ENCODE data around the gene SLC25A31. TPM values are rescaled to one million over a fixed set of nuclear protein-coding genes. Genes with fewer than 3 reads are reported as not detected.

Gene SLC25A31
- total RNA-seq, 1 donor from 2014 or later: not detected

GRCh38 chr4:127791391-127791790 is 61.2 kb downstream of the SLC25A31 start:
- no peak for TF ChIP-seq CTCF (conservative IDR thresholded peaks at IDR 0.05)

GRCh38 chr4:127793528-127793927 is 63.3 kb downstream of the SLC25A31 start:
- Mint-ChIP-seq H3K27me3 (ENCODE audit: low read depth) (no peaks in the 10 kb centered on the region), H3K4me3 (no peak overlapping the region), H3K9me3 (no peaks in the 10 kb centered on the region), H3K36me3 (ENCODE audit: low read depth) (no peaks in the 10 kb centered on the region), H3K27ac (ENCODE audit: unreplicated experiment) (no peak overlapping the region), H3K4me1 (no peaks in the 10 kb centered on the region)
- no peak for TF ChIP-seq CTCF (conservative IDR thresholded peaks at IDR 0.05)
- DNase-seq (ENCODE audit: low read depth, low spot score): no peak

More at GRCh38 chr4:127791391-127791790, 61.2 kb downstream of the SLC25A31 start:
- no peaks in the 10 kb centered on the region for H3K9me3 Mint-ChIP-seq
- H3K4me1 Mint-ChIP-seq: no peaks in the 10 kb centered on the region
- H3K27ac Mint-ChIP-seq (ENCODE audit: unreplicated experiment): no peak overlapping the region
- H3K4me3 Mint-ChIP-seq: no peak overlapping the region
- H3K36me3 Mint-ChIP-seq (ENCODE audit: low read depth): no peaks in the 10 kb centered on the region
- no peaks in the 10 kb centered on the region for H3K27me3 Mint-ChIP-seq (ENCODE audit: low read depth)
- no peak for DNase-seq (ENCODE audit: low read depth, low spot score)

- Mint-ChIP-seq H3K36me3 (ENCODE audit: low read depth) (no peaks in the 10 kb centered on the region), H3K27me3 (ENCODE audit: low read depth) (no peaks in the 10 kb centered on the region), H3K4me1 (no peaks in the 10 kb centered on the region), H3K4me3 (no peak overlapping the region), H3K27ac (ENCODE audit: unreplicated experiment) (no peak overlapping the region), H3K9me3 (no peaks in the 10 kb centered on the region)
- no peak for DNase-seq (ENCODE audit: low read depth, low spot score)
- TF ChIP-seq CTCF (conservative IDR thresholded peaks at IDR 0.05): no peak
Measured at GRCh38 chr4:127799711-127800110, 69.5 kb downstream of the SLC25A31 start.

GRCh38 chr4:127809173-127809800 is 79.1 kb downstream of the SLC25A31 start:
- Mint-ChIP-seq H3K4me1 (no peaks in the 10 kb centered on the region), H3K36me3 (ENCODE audit: low read depth) (no peaks in the 10 kb centered on the region), H3K27ac (ENCODE audit: unreplicated experiment) (no peak overlapping the region), H3K27me3 (ENCODE audit: low read depth) (no peaks in the 10 kb centered on the region), H3K9me3 (no peaks in the 10 kb centered on the region), H3K4me3 (no peak overlapping the region)
- DNase-seq (ENCODE audit: low read depth, low spot score): no peak
- TF ChIP-seq CTCF (conservative IDR thresholded peaks at IDR 0.05): no peak

GRCh38 chr4:127810551-127810950 is 80.4 kb downstream of the SLC25A31 start:
- Mint-ChIP-seq H3K4me1 (no peaks in the 10 kb centered on the region), H3K36me3 (ENCODE audit: low read depth) (no peaks in the 10 kb centered on the region), H3K27me3 (ENCODE audit: low read depth) (no peaks in the 10 kb centered on the region), H3K4me3 (no peak overlapping the region), H3K9me3 (no peaks in the 10 kb centered on the region), H3K27ac (ENCODE audit: unreplicated experiment) (no peak overlapping the region)
- DNase-seq (ENCODE audit: low read depth, low spot score): no peak
- no peak for TF ChIP-seq CTCF (conservative IDR thresholded peaks at IDR 0.05)

Data from neural crest cell (in vitro differentiated cells).